ENCODE measurements around the gene MARK3.
A peak's percentile ranks its signal among the peaks of the same experiment; 100 is the strongest.
"Not testable (repeated sequence)": the region's sequence is repeated elsewhere in the genome, so short reads cannot be mapped to it uniquely, and the experiment has no call there.

The MARK3 gene

GRCh38 chr14:103514596-103515421 is 129.6 kb downstream of the MARK3 start:
- DNase-seq (ENCODE audit: low read depth): no peak

- DNase-seq (ENCODE audit: low read depth): no peak
Measured at GRCh38 chr14:103516426-103517173, 131.4 kb downstream of the MARK3 start.

GRCh38 chr14:103517174-103517566 is 132.0 kb downstream of the MARK3 start:
- DNase-seq (ENCODE audit: low read depth): no peak

- no peak for DNase-seq (ENCODE audit: low read depth)
Measured at GRCh38 chr14:103517721-103518421, 132.7 kb downstream of the MARK3 start.

GRCh38 chr14:103518422-103519042 is 133.3 kb downstream of the MARK3 start:
- DNase-seq (ENCODE audit: low read depth): no peak

GRCh38 chr14:103519043-103519836 is 134.0 kb downstream of the MARK3 start:
- peak; percentile 63 for DNase-seq (ENCODE audit: low read depth)

- DNase-seq (ENCODE audit: low read depth): no peak
Measured at GRCh38 chr14:103519837-103520212, 134.6 kb downstream of the MARK3 start.

GRCh38 chr14:103520269-103520656 is 135.0 kb downstream of the MARK3 start:
- DNase-seq (ENCODE audit: low read depth): no peak

- DNase-seq (ENCODE audit: low read depth): peak; percentile 54
Measured at GRCh38 chr14:103520657-103521437, 135.6 kb downstream of the MARK3 start.

GRCh38 chr14:103521438-103521950 is 136.3 kb downstream of the MARK3 start:
- DNase-seq (ENCODE audit: low read depth): no peak

- no peak for DNase-seq (ENCODE audit: low read depth)
Measured at GRCh38 chr14:103521951-103522563, 136.8 kb downstream of the MARK3 start.

GRCh38 chr14:103522649-103523574 is 137.7 kb downstream of the MARK3 start, which contains the start of gene CKB:
CKB (minus strand) TSS chr14:103522830; CDS start chr14:103522493, 337 bp downstream.
- peak; percentile 42 for DNase-seq (ENCODE audit: low read depth)

- DNase-seq (ENCODE audit: low read depth): no peak
Measured at GRCh38 chr14:103523575-103523954, 138.3 kb downstream of the MARK3 start.

GRCh38 chr14:103524002-103524935 is 139.1 kb downstream of the MARK3 start:
- no peak for DNase-seq (ENCODE audit: low read depth)

- not testable (repeated sequence) for DNase-seq (ENCODE audit: low read depth)
Measured at GRCh38 chr14:103525430-103526246, 140.4 kb downstream of the MARK3 start.

- no peak for DNase-seq (ENCODE audit: low read depth)
Measured at GRCh38 chr14:103526247-103526913, 141.2 kb downstream of the MARK3 start.
